Activated CD8-positive, alpha-beta T cell treated with anti-CD3 and anti-CD28 coated beads for 36 hours (primary cell): ENCODE measurements around the gene MTG2. TPM values are rescaled to one million over a fixed set of nuclear protein-coding genes. Genes with fewer than 3 reads are reported as not detected.
A peak's percentile ranks its signal among the peaks of the same experiment; 100 is the strongest.

ENCODE experiments used
- ATAC-seq: fragments of 200-7000 bp; cut with Tn5 transposase; one replicate; pipeline ENCODE4 v1.10.0; 2021; ENCODE audit warnings: mild to moderate bottlenecking, moderate library complexity
- CTCF ChIA-PET: fragments of 350-600 bp; sonication (Branson Sonifier 250); formaldehyde crosslinking; loops from one replicate; lab custom pipeline; 2021; ENCODE audit warnings: antibody characterized with exemption; lab: Charles Lee
- POLR2A ChIA-PET: fragments of 350-600 bp; sonication (Branson Sonifier 250); formaldehyde crosslinking; loops from one replicate; lab custom pipeline; 2021; ENCODE audit warnings: antibody characterized with exemption; lab: Charles Lee
- DNase-seq: peaks from one replicate; pipeline ENCODE4 v3.0.0-alpha.2; 2020
- H3K27ac Mint-ChIP-seq: one replicate; pipeline ENCODE4 v1.8.0; 2021; ENCODE audit warnings: mild to moderate bottlenecking, mixed read lengths
- H3K27me3 Mint-ChIP-seq: one replicate; pipeline ENCODE4 v1.8.0; 2021; ENCODE audit warnings: mixed read lengths
- H3K36me3 Mint-ChIP-seq: one replicate; pipeline ENCODE4 v1.8.0; 2021; ENCODE audit warnings: low read depth, mixed read lengths
- H3K4me1 Mint-ChIP-seq: one replicate; pipeline ENCODE4 v1.8.0; 2021; ENCODE audit warnings: low read depth, mixed read lengths
- H3K4me3 Mint-ChIP-seq: one replicate; pipeline ENCODE4 v1.8.0; 2021; ENCODE audit warnings: mild to moderate bottlenecking, moderate library complexity, mixed read lengths
- H3K9me3 Mint-ChIP-seq: one replicate; pipeline ENCODE4 v1.8.0; 2021; ENCODE audit warnings: mixed read lengths
- intact Hi-C: fragments of 100-400 bp; cut with micrococcal nuclease; formaldehyde crosslinking; loops from one replicate; pipeline ENCODE4 v1.10.0; 2022
- total RNA-seq, 2 experiments: library from RNA; stranded (reverse); gene quantifications; one replicate each; pipeline ENCODE4 v1.2.3, GENCODE V29; 2021
- TF ChIP-seq, protein P1 (sequence below): fragments of 200-600 bp; IDR thresholded peaks from one replicate; pipeline ENCODE4 v1.8.0; 2022; ENCODE audit warnings: antibody characterized with exemption, mild to moderate bottlenecking

MTG2 gene
- total RNA-seq, 2 experiments from 2014 or later, result 36.5 to 40.5 TPM

DNA sequence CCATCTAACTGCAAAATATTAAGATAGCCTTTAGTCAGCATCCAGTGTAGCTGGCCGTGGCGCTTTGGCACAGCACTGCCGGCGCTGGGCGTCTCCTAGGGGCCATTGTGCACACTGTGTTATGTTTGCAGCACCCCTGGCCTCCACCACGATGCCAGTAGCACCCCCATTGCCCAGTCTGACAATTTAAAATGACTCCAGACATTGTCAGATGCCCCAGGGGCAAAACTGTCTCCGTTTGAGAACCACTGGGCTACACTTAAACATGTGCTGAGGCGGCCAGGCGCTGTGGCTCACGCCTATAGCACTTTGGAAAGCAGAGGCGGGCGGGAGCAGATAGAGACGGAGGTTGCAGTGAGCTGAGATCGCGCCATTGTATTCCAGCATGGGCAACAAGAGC is 6.0 kb upstream of the MTG2 start:
- no peak for ATAC-seq
- Mint-ChIP-seq H3K36me3 (peaks cover 15% of the 10 kb centered on the region), H3K4me3 (no peak overlapping the region), H3K9me3 (no peaks in the 10 kb centered on the region), H3K27ac (no peak overlapping the region), H3K4me1 (peaks cover 4% of the 10 kb centered on the region), H3K27me3 (no peaks in the 10 kb centered on the region)
- TF ChIP-seq, protein P1, sequence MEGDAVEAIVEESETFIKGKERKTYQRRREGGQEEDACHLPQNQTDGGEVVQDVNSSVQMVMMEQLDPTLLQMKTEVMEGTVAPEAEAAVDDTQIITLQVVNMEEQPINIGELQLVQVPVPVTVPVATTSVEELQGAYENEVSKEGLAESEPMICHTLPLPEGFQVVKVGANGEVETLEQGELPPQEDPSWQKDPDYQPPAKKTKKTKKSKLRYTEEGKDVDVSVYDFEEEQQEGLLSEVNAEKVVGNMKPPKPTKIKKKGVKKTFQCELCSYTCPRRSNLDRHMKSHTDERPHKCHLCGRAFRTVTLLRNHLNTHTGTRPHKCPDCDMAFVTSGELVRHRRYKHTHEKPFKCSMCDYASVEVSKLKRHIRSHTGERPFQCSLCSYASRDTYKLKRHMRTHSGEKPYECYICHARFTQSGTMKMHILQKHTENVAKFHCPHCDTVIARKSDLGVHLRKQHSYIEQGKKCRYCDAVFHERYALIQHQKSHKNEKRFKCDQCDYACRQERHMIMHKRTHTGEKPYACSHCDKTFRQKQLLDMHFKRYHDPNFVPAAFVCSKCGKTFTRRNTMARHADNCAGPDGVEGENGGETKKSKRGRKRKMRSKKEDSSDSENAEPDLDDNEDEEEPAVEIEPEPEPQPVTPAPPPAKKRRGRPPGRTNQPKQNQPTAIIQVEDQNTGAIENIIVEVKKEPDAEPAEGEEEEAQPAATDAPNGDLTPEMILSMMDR, result no peak
- POLR2A ChIA-PET, result no interaction called here
- intact Hi-C loops, result no loop called here
- no peak for DNase-seq
- CTCF ChIA-PET, result no interaction called here

DNA sequence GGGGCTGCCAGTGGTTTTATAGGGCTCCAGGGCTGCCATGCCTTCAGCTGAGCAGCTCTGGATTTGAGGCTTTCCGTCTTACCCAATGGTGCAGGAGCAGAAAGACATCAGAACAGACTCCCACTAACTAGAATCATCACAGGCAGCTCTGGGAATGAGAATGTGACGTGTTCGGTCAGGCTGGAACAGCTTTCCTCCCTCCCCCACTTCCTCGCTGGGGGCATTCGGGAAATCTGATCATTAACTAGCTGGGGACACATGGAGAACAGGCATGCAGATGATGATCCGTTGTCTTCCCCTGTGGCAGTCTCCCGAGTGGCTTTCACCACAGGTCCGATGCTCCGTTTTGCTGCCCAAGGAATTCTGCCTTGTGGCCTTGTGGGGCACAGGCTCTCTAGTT is 5.5 kb upstream of the MTG2 start:
- POLR2A ChIA-PET, result interaction anchor here (0.7 kb wide), 1 partner anchor 212 kb away, joined by 4 read pairs; no protein-coding TSS in a partner anchor
- TF ChIP-seq, protein P1, result no peak
- Mint-ChIP-seq H3K4me1 (peaks cover 5% of the 10 kb centered on the region), H3K36me3 (peaks cover 15% of the 10 kb centered on the region), H3K9me3 (no peaks in the 10 kb centered on the region), H3K4me3 (no peak overlapping the region), H3K27me3 (no peaks in the 10 kb centered on the region), H3K27ac (no peak overlapping the region)
- no peak for ATAC-seq
- CTCF ChIA-PET, result no interaction called here
- intact Hi-C loops, result no loop called here
- DNase-seq, result no peak

DNA sequence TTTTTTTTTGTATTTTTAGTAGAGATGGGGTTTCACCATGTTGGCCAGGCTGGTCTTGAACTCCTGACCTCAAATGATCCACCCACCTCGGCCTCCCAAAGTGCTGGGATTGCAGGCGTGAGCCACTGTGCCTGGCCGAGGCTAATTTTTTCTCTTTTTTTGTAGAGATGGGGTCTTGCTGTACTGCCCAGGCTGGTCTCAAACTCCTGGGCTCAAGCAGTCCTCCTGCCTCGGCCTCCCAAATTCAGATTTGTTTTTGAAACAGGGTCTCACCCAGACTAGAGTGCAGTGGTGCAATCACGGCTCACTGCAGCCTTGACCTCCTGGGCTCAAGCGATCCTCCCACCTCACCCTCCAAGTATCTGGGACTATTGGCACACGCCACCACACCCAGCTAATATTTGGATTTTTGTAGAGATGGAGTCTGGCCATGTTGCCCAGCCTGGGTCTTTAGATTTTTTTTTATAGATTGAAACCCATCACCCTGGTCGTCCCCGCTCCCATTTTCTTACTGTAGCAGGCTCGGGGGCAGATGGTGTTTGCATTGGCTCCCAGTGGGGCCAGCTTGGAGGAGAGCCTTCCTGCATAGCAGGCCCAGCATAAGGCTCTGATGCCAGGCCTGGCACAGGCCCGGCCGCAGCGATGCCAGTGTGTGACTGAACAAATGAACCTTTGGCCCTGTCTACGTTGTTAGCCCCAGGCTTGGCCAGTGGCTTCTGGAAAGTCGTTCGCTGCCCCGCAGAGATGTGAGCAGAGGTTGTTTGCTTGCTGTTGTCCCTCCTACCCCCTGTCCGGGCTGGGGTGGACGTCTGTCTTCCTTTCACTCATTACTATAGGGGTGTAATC is 4.3 kb upstream of the MTG2 start:
- H3K4me1 Mint-ChIP-seq, result peaks cover 7% of the 10 kb centered on the region
- intact Hi-C loops, result no loop called here
- DNase-seq (no peak), ATAC-seq (no peak)
- H3K9me3 Mint-ChIP-seq, result no peaks in the 10 kb centered on the region
- H3K36me3 Mint-ChIP-seq, result peaks cover 15% of the 10 kb centered on the region
- ChIA-PET CTCF (no interaction called here), POLR2A (no interaction called here)
- TF ChIP-seq, protein P1, result no peak
- no peak overlapping the region for H3K4me3 Mint-ChIP-seq
- no peak overlapping the region for H3K27ac Mint-ChIP-seq
- no peaks in the 10 kb centered on the region for H3K27me3 Mint-ChIP-seq

DNA sequence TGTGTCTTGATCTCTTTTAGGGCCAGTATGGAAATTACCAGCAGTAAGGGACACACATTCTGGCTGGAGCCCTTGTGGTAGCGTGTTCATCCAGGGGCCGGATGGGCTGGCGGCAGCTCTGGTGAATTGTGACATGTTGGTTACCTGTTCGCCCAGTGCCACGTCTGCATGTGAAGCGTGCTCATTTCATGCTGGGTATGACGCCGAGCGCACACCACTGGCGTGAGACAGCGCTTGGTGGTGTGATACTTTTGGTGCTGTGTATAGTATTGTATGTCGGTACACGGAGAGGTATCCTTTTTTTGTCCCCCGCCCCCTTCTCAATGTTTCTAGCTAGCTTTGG is 3.7 kb upstream of the MTG2 start:
- Mint-ChIP-seq H3K9me3 (no peaks in the 10 kb centered on the region), H3K27me3 (no peaks in the 10 kb centered on the region), H3K36me3 (peaks cover 13% of the 10 kb centered on the region), H3K4me3 (no peak overlapping the region), H3K4me1 (peaks cover 11% of the 10 kb centered on the region), H3K27ac (no peak overlapping the region)
- ChIA-PET POLR2A (no interaction called here), CTCF (no interaction called here)
- ATAC-seq, result no peak
- TF ChIP-seq, protein P1, result no peak
- intact Hi-C loops, result no loop called here
- no peak for DNase-seq

DNA sequence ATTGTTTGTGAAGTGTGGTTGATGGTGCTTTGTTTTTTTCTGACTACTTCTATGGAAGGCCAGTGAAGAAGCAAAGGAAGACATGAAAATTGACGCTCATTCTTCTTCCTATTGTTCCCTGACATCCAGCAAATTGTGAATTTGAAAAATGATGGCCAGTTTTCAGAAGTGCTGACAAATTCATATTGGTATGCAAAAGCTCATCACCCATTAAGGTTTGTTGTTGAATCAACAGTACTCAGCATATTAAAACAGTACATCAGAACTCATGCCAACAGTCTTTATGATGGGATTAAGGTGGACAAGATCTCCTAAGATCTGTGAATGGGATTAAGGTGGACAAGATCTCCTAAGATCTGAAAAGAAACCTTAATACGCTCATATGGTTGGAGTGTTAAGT is 1.0 kb upstream of the MTG2 start:
- ATAC-seq (no peak), DNase-seq (no peak)
- intact Hi-C loops, result no loop called here
- CTCF ChIA-PET, result no interaction called here
- Mint-ChIP-seq H3K36me3 (peaks cover 9% of the 10 kb centered on the region), H3K27ac (peak overlapping the region; percentile 86), H3K4me1 (peaks cover 27% of the 10 kb centered on the region), H3K9me3 (no peaks in the 10 kb centered on the region), H3K4me3 (peak overlapping the region; percentile 88), H3K27me3 (no peaks in the 10 kb centered on the region)
- TF ChIP-seq, protein P1, result no peak
- POLR2A ChIA-PET, result no interaction called here
